T-cell (primary cell): Measurements from ENCODE around the gene CNTNAP2. TPM values are rescaled to one million over a fixed set of nuclear protein-coding genes. Genes with fewer than 3 reads are reported as not detected.
"Not testable (repeated sequence)": the region's sequence is repeated elsewhere in the genome, so short reads cannot be mapped to it uniquely, and the experiment has no call there.

Source experiments
- ATAC-seq, 4 experiments: fragments of 200-7000 bp in 3 of 4; fragments of 150-1000 bp in 1 of 4; cut with Tn5 transposase; replicated peaks in 1 of 4; 1 replicate in 3 of 4; 2 replicates in 1 of 4; pipeline ENCODE4 v1.10.0; 2021; ENCODE audit warnings: moderate library complexity in 3 of 4, mild to moderate bottlenecking in 2 of 4, moderate number of reproducible peaks in 1 of 4
- CTCF ChIA-PET, 2 donors: fragments of 300-600 bp; sonication (Branson Sonifier 250); formaldehyde crosslinking; loops; one replicate each; lab custom pipeline; 2022; ENCODE audit warnings: antibody characterized with exemption in 2 of 2; lab: Charles Lee
- POLR2A ChIA-PET, 2 donors: fragments of 300-600 bp; sonication (Branson Sonifier 250); formaldehyde crosslinking; loops; one replicate each; lab custom pipeline; 2022; ENCODE audit warnings: antibody characterized with exemption in 2 of 2; lab: Charles Lee
- DNase-seq, 35 experiments: peaks; one replicate each; pipeline versions ENCODE4 v3.0.0 to v3.0.0-alpha.2; 2013 to 2023
- H3K27ac ChIP-seq: one replicate; pipeline ENCODE4 v1.5.1; 2013; ENCODE audit warnings: low read length
- H3K27me3 ChIP-seq, 2 experiments: replicated peaks in 1 of 2; 1 replicate in 1 of 2; 2 replicates in 1 of 2; pipeline versions ENCODE4 v1.6.1 to v1.7.0; 2013; ENCODE audit warnings: low read length in 1 of 2, mixed read lengths in 1 of 2; ENCODE audit not compliant: control insufficient read depth in 2 of 2, insufficient read depth in 2 of 2; ENCODE audit errors: extremely low read depth in 1 of 2
- H3K36me3 ChIP-seq, 2 donors: 1 replicate in 1 of 2; 2 replicates in 1 of 2; pipeline versions ENCODE4 v1.6.1 to v1.7.0; 2013; ENCODE audit warnings: low read length in 1 of 2; ENCODE audit not compliant: control insufficient read depth in 2 of 2, insufficient read depth in 1 of 2; ENCODE audit errors: extremely low read depth in 1 of 2
- H3K4me1 ChIP-seq, 2 experiments: 1 replicate in 1 of 2; 2 replicates in 1 of 2; pipeline versions ENCODE4 v1.6.1 to v1.7.0; 2013; ENCODE audit warnings: low read length in 2 of 2, mixed read lengths in 1 of 2; ENCODE audit not compliant: insufficient read depth in 2 of 2, control insufficient read depth in 1 of 2; ENCODE audit errors: extremely low read depth in 1 of 2
- H3K4me3 ChIP-seq, 2 donors: 1 replicate in 1 of 2; 2 replicates in 1 of 2; pipeline versions ENCODE4 v1.5.1 to v1.7.0; 2013; ENCODE audit warnings: mild to moderate bottlenecking in 2 of 2, low read length in 1 of 2, moderate library complexity in 1 of 2; ENCODE audit not compliant: control insufficient read depth in 1 of 2; ENCODE audit errors: extremely low read depth in 1 of 2
- H3K9me3 ChIP-seq: 2 replicates; pipeline ENCODE4 v1.7.0; 2013
- H3K27ac Mint-ChIP-seq, 2 donors: one replicate each; pipeline ENCODE4 v1.8.0; 2020 to 2021; ENCODE audit warnings: mild to moderate bottlenecking in 2 of 2, mixed read lengths in 2 of 2
- H3K27me3 Mint-ChIP-seq, 2 donors: one replicate each; pipeline ENCODE4 v1.8.0; 2021 to 2022; ENCODE audit warnings: mixed read lengths in 2 of 2
- H3K36me3 Mint-ChIP-seq: one replicate; pipeline ENCODE4 v1.8.0; 2021; ENCODE audit warnings: mixed read lengths
- H3K4me1 Mint-ChIP-seq, 3 donors: one replicate each; pipeline ENCODE4 v1.8.0; 2020 to 2022; ENCODE audit warnings: mixed read lengths in 3 of 3, mild to moderate bottlenecking in 1 of 3
- H3K4me3 Mint-ChIP-seq, 3 donors: one replicate each; pipeline ENCODE4 v1.8.0; 2020 to 2022; ENCODE audit warnings: mild to moderate bottlenecking in 3 of 3, mixed read lengths in 3 of 3, moderate library complexity in 3 of 3
- H3K9me3 Mint-ChIP-seq, 3 donors: one replicate each; pipeline ENCODE4 v1.8.0; 2020 to 2022; ENCODE audit warnings: mixed read lengths in 3 of 3
- WGBS: methylation state at CpG from one replicate; pipeline ENCODE4 v1.1.5; 2013; ENCODE audit warnings: missing lambda C conversion rate; ENCODE audit not compliant: insufficient coverage; 5-methylcytosine and 5-hydroxymethylcytosine counted together
- total RNA-seq, 35 experiments: library from RNA in 6 of 35; stranded (reverse) in 6 of 35; fragments of 120-200 nt in 1 of 35; gene quantifications; one replicate each; pipeline versions ENCODE4 v1.2.1 to v1.2.4 and lab custom pipeline; 2013 to 2026

The CNTNAP2 gene
- total RNA-seq, 5 donors from 2014 or later (not counting 1 experiment from before 2014, with no cell fraction given), result 0.15 to 0.72 (median 0.21) TPM

DNA sequence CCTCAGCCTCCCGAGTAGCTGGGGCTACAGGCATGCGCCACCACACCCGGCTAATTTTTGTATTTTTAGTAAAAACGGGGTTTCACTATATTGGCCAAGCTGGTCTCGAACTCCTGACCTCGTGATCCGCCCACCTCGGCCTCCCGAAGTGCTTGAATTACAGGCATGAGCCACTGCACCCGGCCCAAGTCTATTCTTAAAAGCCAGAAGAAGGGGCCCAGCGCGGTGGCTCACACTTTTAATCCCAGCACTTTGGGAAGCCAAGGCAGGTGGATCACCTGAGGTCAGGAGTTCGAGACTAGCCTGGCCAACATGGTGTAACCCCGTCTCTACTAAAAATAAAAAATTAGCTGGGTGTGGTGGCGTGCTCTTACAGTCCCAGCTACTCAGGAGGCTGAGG lies 2348.8 kb downstream of the CNTNAP2 start:
- H3K27me3 Mint-ChIP-seq, H3K9me3 Mint-ChIP-seq, H3K4me1 Mint-ChIP-seq, H3K27me3 ChIP-seq, H3K4me1 ChIP-seq, H3K27ac Mint-ChIP-seq, H3K27ac ChIP-seq, H3K4me3 Mint-ChIP-seq, H3K9me3 ChIP-seq, H3K36me3 Mint-ChIP-seq, DNase-seq, CTCF ChIA-PET, ATAC-seq, POLR2A ChIA-PET, H3K36me3 ChIP-seq, H3K4me3 ChIP-seq: not testable (repeated sequence)
- 86% methylated on average over 8 of the region's 15 CpGs for WGBS

DNA sequence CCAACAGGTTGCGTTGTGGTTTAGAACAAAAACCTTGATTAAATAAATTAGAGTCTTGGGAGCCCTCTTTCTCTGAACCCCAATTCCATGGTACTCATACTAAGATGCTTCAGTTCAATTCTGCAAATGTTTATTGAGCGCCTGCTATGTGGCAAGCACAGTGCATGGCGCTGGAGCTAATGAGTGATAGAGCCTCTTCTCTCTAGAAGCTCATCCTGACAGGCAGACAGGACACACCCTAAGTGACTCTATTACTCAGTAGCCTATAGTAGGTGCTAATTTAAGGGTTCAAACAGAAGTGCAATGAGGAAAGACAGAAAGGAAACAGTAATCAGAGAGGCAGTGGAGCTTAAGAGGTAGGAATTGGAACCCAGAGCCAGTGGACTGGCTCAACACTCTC lies 2349.5 kb downstream of the CNTNAP2 start:
- no peak overlapping the region for H3K27ac Mint-ChIP-seq

DNA sequence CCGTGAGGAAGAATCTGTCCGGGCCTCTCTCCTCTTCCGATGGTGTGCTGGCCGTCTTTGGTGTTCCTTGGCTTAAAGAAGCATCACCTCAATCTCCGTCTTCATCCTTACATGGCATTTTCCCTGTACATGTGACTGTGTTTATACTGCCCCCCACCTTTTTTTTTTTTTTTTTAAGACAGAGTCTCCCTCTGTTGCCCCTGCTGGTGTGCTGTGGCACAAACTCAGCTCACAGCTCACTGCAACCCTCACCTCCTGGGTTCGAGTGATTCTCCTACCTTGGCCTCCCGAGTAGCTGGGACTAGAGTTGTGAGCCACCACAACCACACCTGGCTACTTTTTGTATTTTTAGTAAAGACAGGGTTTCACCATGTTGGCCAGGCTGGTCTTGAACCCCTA lies 2352.1 kb downstream of the CNTNAP2 start:
- Mint-ChIP-seq H3K4me3 (no peak overlapping the region), H3K27me3 (peaks cover 15 to 16% of the 10 kb centered on the region in 2 donors), H3K4me1 (no peaks in the 10 kb centered on the region), H3K27ac (no peak overlapping the region), H3K36me3 (no peaks in the 10 kb centered on the region), H3K9me3 (no peaks in the 10 kb centered on the region)
- DNase-seq, result no peak
- ChIA-PET POLR2A (no interaction called here), CTCF (no interaction called here)
- H3K27ac ChIP-seq, result no peak overlapping the region
- H3K4me1 ChIP-seq, result no peaks in the 10 kb centered on the region
- no peak for ATAC-seq
- peaks cover 2 to 22% of the 10 kb centered on the region in 2 experiments for H3K27me3 ChIP-seq
- H3K9me3 ChIP-seq, result no peaks in the 10 kb centered on the region
- H3K36me3 ChIP-seq, result no peaks in the 10 kb centered on the region
- H3K4me3 ChIP-seq, result no peak overlapping the region
- 94% methylated on average over 6 of the region's 7 CpGs for WGBS

More for the DNA sequence above, 2349.5 kb downstream of the CNTNAP2 start:
- Mint-ChIP-seq H3K27me3 (peaks cover 2 to 4% of the 10 kb centered on the region in 2 donors), H3K4me1 (no peaks in the 10 kb centered on the region), H3K4me3 (no peak overlapping the region), H3K9me3 (peaks cover 0 to 6% (median 6%) of the 10 kb centered on the region in 3 donors), H3K36me3 (no peaks in the 10 kb centered on the region)
- Histone ChIP-seq H3K4me3 (no peak overlapping the region), H3K27ac (no peak overlapping the region), H3K27me3 (peaks cover 0 to 9% of the 10 kb centered on the region in 2 experiments), H3K36me3 (no peaks in the 10 kb centered on the region), H3K9me3 (no peaks in the 10 kb centered on the region), H3K4me1 (no peaks in the 10 kb centered on the region)
- ATAC-seq (no peak), DNase-seq (no peak)
- ChIA-PET CTCF (no interaction called here), POLR2A (no interaction called here)
- WGBS, result no CpG with 5 or more reads among the region's 3 CpGs
